GM12878 (cell line): Measurements from ENCODE around the gene NEDD8. TPM values are rescaled to one million over a fixed set of nuclear protein-coding genes. Genes with fewer than 3 reads are reported as not detected.
A peak's percentile ranks its signal among the peaks of the same experiment; 100 is the strongest.

Source experiments
- ATAC-seq: fragments of 200-7000 bp; cut with Tn5 transposase; 3 replicates; pipeline ENCODE4 v1.9.1; 2020; ENCODE audit warnings: mild to moderate bottlenecking, moderate library complexity
- BruUV-seq: library from RNA; stranded (reverse); fragments of 400-500 nt; replicated peaks from 2 replicates; lab custom pipeline; 2021; lab: Mats Ljungman, UMichigan
- CTCF ChIA-PET: fragments of 300-600 bp; sonication (Branson Sonifier 250); formaldehyde crosslinking; extraction: SDS; loops from one replicate; lab custom pipeline; 2021; ENCODE audit warnings: inconsistent platforms; lab: Yijun Ruan, JAX
- POLR2A ChIA-PET: fragments of 350-600 bp; formaldehyde crosslinking; extraction: SDS; loops from one replicate; lab custom pipeline; 2021; ENCODE audit warnings: inconsistent platforms; lab: Charles Lee
- RAD21 ChIA-PET: fragments of 300-600 bp; sonication (Branson Sonifier 250); formaldehyde crosslinking; loops from one replicate; lab custom pipeline; 2023; ENCODE audit warnings: antibody characterized with exemption; ENCODE audit not compliant: unreplicated experiment; lab: Charles Lee
- SMC1A ChIA-PET: fragments of 300-600 bp; sonication (Branson Sonifier 250); formaldehyde crosslinking; loops from one replicate; lab custom pipeline; 2023; ENCODE audit not compliant: unreplicated experiment, uncharacterized antibody; lab: Charles Lee
- DNase-seq: peaks from one replicate; pipeline ENCODE4 v3.0.0-alpha.2; 2011; ENCODE audit warnings: low read depth, low spot score
- FAIRE-seq: peaks from 3 replicates; lab custom pipeline; 2011; peaks lifted over from hg19 to GRCh38; lab: Jason Lieb, UNC
- H2AFZ ChIP-seq: 2 replicates; pipeline ENCODE4 v1.6.0; 2011; ENCODE audit warnings: low read depth, low read length, control low read depth; ENCODE audit not compliant: control insufficient read depth
- H3K27ac ChIP-seq: 2 replicates; pipeline ENCODE4 v1.5.1; 2011; ENCODE audit warnings: control low read depth; ENCODE audit not compliant: control insufficient read depth, insufficient read depth
- H3K27me3 ChIP-seq, 2 experiments: replicated peaks in 1 of 2; 2 replicates each; pipeline versions ENCODE4 v1.6.0 to v1.6.1; 2011; ENCODE audit warnings: low read length in 1 of 2; ENCODE audit not compliant: control insufficient read depth in 2 of 2, insufficient read depth in 2 of 2
- H3K36me3 ChIP-seq, 2 experiments: 2 replicates each; pipeline ENCODE4 v1.5.1; 2011; ENCODE audit warnings: low read length in 1 of 2; ENCODE audit not compliant: control insufficient read depth in 2 of 2, insufficient read depth in 2 of 2
- H3K4me1 ChIP-seq: 2 replicates; pipeline ENCODE4 v1.6.1; 2011; ENCODE audit warnings: mild to moderate bottlenecking, low read length, moderate library complexity, mixed read lengths; ENCODE audit not compliant: control insufficient read depth, insufficient read depth
- H3K4me2 ChIP-seq: 2 replicates; pipeline ENCODE4 v1.6.0; 2011; ENCODE audit warnings: control low read depth; ENCODE audit not compliant: control insufficient read depth, insufficient read depth
- H3K4me3 ChIP-seq: fragments of 200-600 bp; sonication (generic); 2 replicates; pipeline ENCODE4 v1.5.1; 2016
- H3K79me2 ChIP-seq: 2 replicates; pipeline ENCODE4 v1.6.0; 2011; ENCODE audit warnings: low read length; ENCODE audit not compliant: control insufficient read depth, insufficient read depth
- H3K9ac ChIP-seq: 2 replicates; pipeline ENCODE4 v1.8.0; 2011; ENCODE audit warnings: low read length, control low read depth, mixed read lengths; ENCODE audit not compliant: control insufficient read depth, insufficient read depth
- H3K9me3 ChIP-seq: replicated peaks from 3 replicates; pipeline ENCODE4 v1.5.1; 2011; ENCODE audit warnings: mild to moderate bottlenecking, low read length; ENCODE audit not compliant: control insufficient read depth, insufficient read depth
- H4K20me1 ChIP-seq: 2 replicates; pipeline ENCODE4 v1.6.0; 2011; ENCODE audit not compliant: control insufficient read depth, insufficient read depth
- CEBPB ChIP-seq, 2 experiments: fragments of 150-350 bp in 1 of 2; IDR thresholded peaks; 2 replicates each; pipeline ENCODE4 v1.6.1; 2012 to 2014; ENCODE audit warnings: low read depth in 2 of 2, low read length in 2 of 2, borderline replicate concordance in 1 of 2, inconsistent platforms in 1 of 2
- EP300 ChIP-seq, 2 experiments: fragments of 150-350 bp in 1 of 2; IDR thresholded peaks; 2 replicates each; pipeline ENCODE4 v1.6.1; 2011 to 2012; ENCODE audit warnings: low read depth in 2 of 2, low read length in 2 of 2, borderline replicate concordance in 1 of 2, improper control_type of control experiment in 1 of 2, inconsistent platforms in 1 of 2; ENCODE audit not compliant: control insufficient read depth in 1 of 2
- HDAC2 ChIP-seq: fragments of 200-600 bp; sonication (generic); IDR thresholded peaks from 2 replicates; pipeline ENCODE4 v1.6.1; 2017
- IKZF2 ChIP-seq, 2 experiments: fragments of 450-650 bp; IDR thresholded peaks; 2 replicates each; pipeline ENCODE4 v1.6.1; 2017; ENCODE audit warnings: mild to moderate bottlenecking in 2 of 2, moderate library complexity in 2 of 2
- JUNB ChIP-seq: IDR thresholded peaks from 2 replicates; pipeline ENCODE4 v1.6.1; 2016; ENCODE audit warnings: antibody characterized with exemption, mild to moderate bottlenecking
- JUND ChIP-seq: IDR thresholded peaks from 2 replicates; pipeline ENCODE4 v1.6.1; 2012; ENCODE audit warnings: low read depth, mild to moderate bottlenecking, low read length, improper control_type of control experiment, moderate library complexity
- RAD51 ChIP-seq: fragments of 450-650 bp; IDR thresholded peaks from 2 replicates; pipeline ENCODE4 v1.6.1; 2016; ENCODE audit warnings: moderate library complexity, mild to moderate bottlenecking, inconsistent platforms
- SMAD1 ChIP-seq: fragments of 450-650 bp; IDR thresholded peaks from 2 replicates; pipeline ENCODE4 v1.6.1; 2018; ENCODE audit warnings: mild to moderate bottlenecking, low read depth; ENCODE audit not compliant: partially characterized antibody
- WGBS: methylation state at CpG from one replicate; pipeline ENCODE4 v1.1.6; 2016; ENCODE audit warnings: low lambda C conversion rate; ENCODE audit not compliant: insufficient replicate concordance, insufficient coverage; ENCODE audit errors: missing lambda C conversion rate; 5-methylcytosine and 5-hydroxymethylcytosine counted together
- in situ Hi-C: fragments of 300-500 bp; cut with MboI; formaldehyde crosslinking; loops from 9 replicates; pipeline ENCODE4 v1.14.3; 2018; ENCODE audit warnings: mixed read lengths
- intact Hi-C: fragments of 100-400 bp; cut with micrococcal nuclease; formaldehyde crosslinking; loops from one replicate; pipeline ENCODE4 v1.14.2; 2022; ENCODE audit not compliant: unreplicated experiment
- polyA plus RNA-seq, 11 experiments: library from polyadenylated mRNA; depleted of rRNA in 4 of 11; unstranded in 6 of 11; stranded (reverse) in 5 of 11; fragments of >200 nt; fragmentation: Nextera tagmentation in 4 of 11; fragmentation: Illumina TruSeq in 1 of 11; extraction: Ambion mirVana in 4 of 11; extraction: Trizol in 1 of 11; gene quantifications; 1 replicate in 1 of 11; 2 replicates in 10 of 11; pipeline versions ENCODE4 v1.2.1 to v1.2.3, GENCODE V29; 2011 to 2016; ENCODE audit warnings: inconsistent platforms in 2 of 11, missing spikeins in 2 of 11, low read depth in 1 of 11
- total RNA-seq, 4 experiments: library from RNA; depleted of rRNA in 3 of 4; stranded (reverse); fragments of >200 nt in 3 of 4; fragmentation: Illumina TruSeq in 1 of 4; extraction: Trizol in 1 of 4; gene quantifications; 2 replicates each; pipeline versions ENCODE4 v1.2.1 to v1.2.3, GENCODE V29; 2013 to 2021
- TF ChIP-seq, protein P1 (sequence below): IDR thresholded peaks from 2 replicates; pipeline ENCODE4 v1.6.1; 2012; ENCODE audit warnings: low read depth, low read length, improper control_type of control experiment
- TF ChIP-seq, protein P2 (sequence below): fragments of 450-650 bp; IDR thresholded peaks from 2 replicates; pipeline ENCODE4 v1.6.1; 2017; ENCODE audit warnings: mild to moderate bottlenecking, low read depth, inconsistent platforms; ENCODE audit not compliant: poor library complexity, severe bottlenecking
- TF ChIP-seq, protein P3 (sequence below): fragments of 450-650 bp; IDR thresholded peaks from 2 replicates; pipeline ENCODE4 v1.6.1; 2017; ENCODE audit warnings: low read depth, mild to moderate bottlenecking, moderate library complexity

The NEDD8 gene
- total and polyA plus RNA-seq, 10 of the 15 experiments (the other 5 are each of a cell fraction or from before 2014, with no cell fraction given) = 164 to 991 (median 300) TPM

DNA sequence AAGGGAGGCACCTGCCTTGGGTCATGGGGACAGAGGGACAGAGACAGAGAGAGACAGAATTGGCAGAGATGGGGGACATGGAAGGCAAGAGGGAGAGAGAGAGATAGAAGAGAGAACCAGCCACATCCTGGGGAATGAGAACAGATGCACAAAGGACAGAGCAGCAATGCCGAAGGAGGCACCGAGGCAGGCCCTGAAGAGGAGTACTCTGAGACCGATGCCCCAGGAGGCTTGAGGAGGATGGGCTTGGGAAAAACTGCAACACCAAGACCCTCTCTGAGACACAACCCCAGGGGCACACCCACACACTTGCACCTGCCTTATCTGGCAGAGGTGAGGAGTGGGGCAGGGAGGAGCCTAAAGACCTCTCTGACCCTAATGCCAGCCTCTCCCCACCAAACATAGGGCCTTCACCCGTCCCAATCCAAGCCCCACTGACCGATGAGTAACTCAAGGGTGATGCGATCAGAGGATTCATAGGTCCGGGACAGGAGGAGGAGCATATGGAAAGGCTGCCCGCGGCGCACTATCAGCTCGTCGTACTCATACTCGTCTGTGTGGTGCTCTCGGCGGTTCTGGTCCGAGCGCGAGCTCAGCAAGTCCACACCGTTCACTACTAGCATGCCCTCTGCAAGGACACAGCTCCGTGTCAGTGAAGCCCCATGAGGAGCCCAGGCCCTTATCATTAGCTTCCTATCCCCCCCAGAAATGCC, 29.2 kb upstream of the NEDD8 start:
- H3K9me3 ChIP-seq = no peaks in the 10 kb centered on the region
- ATAC-seq (no peak), FAIRE-seq (no peak), DNase-seq (no peak)
- no peak overlapping the region for H3K27ac ChIP-seq
- ChIA-PET POLR2A (no interaction called here), RAD21 (interaction anchor here (1.0 kb wide), 1 partner anchor 18 kb away, joined by 6 read pairs; no protein-coding TSS in a partner anchor), CTCF (interaction anchor here (0.9 to 2.1 kb wide), 4 partner anchors 10 to 47 kb away, joined by 3 to 10 read pairs (median 4); partner anchors contain the start of genes CIDEB and RABGGTA), SMC1A (no interaction called here)
- H4K20me1 ChIP-seq = no peaks in the 10 kb centered on the region
- no peak overlapping the region for H3K4me3 ChIP-seq
- H3K27me3 ChIP-seq = no peaks in the 10 kb centered on the region
- no peak overlapping the region for H3K9ac ChIP-seq
- no peaks in the 10 kb centered on the region for H3K4me1 ChIP-seq
- TF ChIP-seq IKZF2 (IDR thresholded peaks at IDR 0.05) (no peak), RAD51 (no peak), EP300 (IDR thresholded peaks at IDR 0.05; ENCODE audit: borderline replicate concordance in 1 of 2, control insufficient read depth in 1 of 2, low read depth in 2 of 2, low read length in 2 of 2) (no peak), CEBPB (IDR thresholded peaks at IDR 0.05; ENCODE audit: borderline replicate concordance in 1 of 2, low read depth in 2 of 2, low read length in 2 of 2) (no peak), SMAD1 (no peak)
- no peak overlapping the region for H3K4me2 ChIP-seq
- in situ Hi-C loops (no loop called here), intact Hi-C loops (no loop called here)
- H2AFZ ChIP-seq = no peak overlapping the region
- WGBS = 82% methylated on average over 20 of the region's 20 CpGs
- no TSS peak for BruUV-seq
- H3K79me2 ChIP-seq = no peaks in the 10 kb centered on the region
- H3K36me3 ChIP-seq = no peaks in the 10 kb centered on the region; a peak in 2 of 4 replicates

DNA sequence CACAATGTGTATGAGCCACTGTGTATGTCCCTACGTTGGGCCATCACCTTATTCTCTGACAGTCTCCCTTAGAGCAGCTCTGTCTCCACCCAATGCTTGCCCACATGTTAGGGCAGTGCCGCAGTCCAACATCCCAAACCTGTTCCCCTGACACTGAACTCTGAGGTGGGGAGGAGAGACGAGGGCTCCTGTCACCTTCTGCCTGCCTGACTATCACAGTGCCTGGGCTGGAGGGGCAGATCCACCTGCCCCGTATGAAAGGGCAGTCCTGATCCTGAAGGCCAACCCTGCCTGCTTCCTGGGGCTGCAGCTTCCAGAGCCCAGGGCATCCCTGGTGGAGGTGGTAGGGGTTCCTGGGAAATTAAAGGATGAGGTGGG, 28.6 kb upstream of the NEDD8 start:
- no peaks in the 10 kb centered on the region for H3K4me1 ChIP-seq
- POLR2A ChIA-PET = no interaction called here
- RAD21 ChIA-PET = no interaction called here
- intact Hi-C loops = no loop called here
- SMC1A ChIA-PET = interaction anchor here (0.9 kb wide), 1 partner anchor 13 kb away, joined by 3 read pairs; no protein-coding TSS in a partner anchor
- FAIRE-seq (no peak), ATAC-seq (peak; percentile 13; the same call in 1 of the 3 replicates), DNase-seq (no peak)
- BruUV-seq = no TSS peak
- in situ Hi-C loops = no loop called here
- H3K4me2 ChIP-seq = no peak overlapping the region
- no peak overlapping the region for H2AFZ ChIP-seq
- no peak overlapping the region for H3K27ac ChIP-seq
- H3K27me3 ChIP-seq = no peaks in the 10 kb centered on the region
- no peaks in the 10 kb centered on the region for H4K20me1 ChIP-seq
- WGBS = 78% methylated on average over 4 of the region's 4 CpGs
- H3K36me3 ChIP-seq = no peaks in the 10 kb centered on the region; a peak in 2 of 4 replicates
- no peak overlapping the region for H3K9ac ChIP-seq
- CTCF ChIA-PET = interaction anchor here (0.9 to 1.3 kb wide), 2 partner anchors 18 to 47 kb away, joined by 3 to 4 read pairs; partner anchors contain the start of gene CIDEB
- no peak overlapping the region for H3K4me3 ChIP-seq
- no peaks in the 10 kb centered on the region for H3K9me3 ChIP-seq
- H3K79me2 ChIP-seq = no peaks in the 10 kb centered on the region
- TF ChIP-seq, protein P1, sequence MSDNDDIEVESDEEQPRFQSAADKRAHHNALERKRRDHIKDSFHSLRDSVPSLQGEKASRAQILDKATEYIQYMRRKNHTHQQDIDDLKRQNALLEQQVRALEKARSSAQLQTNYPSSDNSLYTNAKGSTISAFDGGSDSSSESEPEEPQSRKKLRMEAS = no peak
- TF ChIP-seq JUND = no peak
- TF ChIP-seq, protein P2, sequence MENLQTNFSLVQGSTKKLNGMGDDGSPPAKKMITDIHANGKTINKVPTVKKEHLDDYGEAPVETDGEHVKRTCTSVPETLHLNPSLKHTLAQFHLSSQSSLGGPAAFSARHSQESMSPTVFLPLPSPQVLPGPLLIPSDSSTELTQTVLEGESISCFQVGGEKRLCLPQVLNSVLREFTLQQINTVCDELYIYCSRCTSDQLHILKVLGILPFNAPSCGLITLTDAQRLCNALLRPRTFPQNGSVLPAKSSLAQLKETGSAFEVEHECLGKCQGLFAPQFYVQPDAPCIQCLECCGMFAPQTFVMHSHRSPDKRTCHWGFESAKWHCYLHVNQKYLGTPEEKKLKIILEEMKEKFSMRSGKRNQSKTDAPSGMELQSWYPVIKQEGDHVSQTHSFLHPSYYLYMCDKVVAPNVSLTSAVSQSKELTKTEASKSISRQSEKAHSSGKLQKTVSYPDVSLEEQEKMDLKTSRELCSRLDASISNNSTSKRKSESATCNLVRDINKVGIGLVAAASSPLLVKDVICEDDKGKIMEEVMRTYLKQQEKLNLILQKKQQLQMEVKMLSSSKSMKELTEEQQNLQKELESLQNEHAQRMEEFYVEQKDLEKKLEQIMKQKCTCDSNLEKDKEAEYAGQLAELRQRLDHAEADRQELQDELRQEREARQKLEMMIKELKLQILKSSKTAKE = no peak
- no peak for TF ChIP-seq HDAC2
- no peak for TF ChIP-seq JUNB
- TF ChIP-seq, protein P3, sequence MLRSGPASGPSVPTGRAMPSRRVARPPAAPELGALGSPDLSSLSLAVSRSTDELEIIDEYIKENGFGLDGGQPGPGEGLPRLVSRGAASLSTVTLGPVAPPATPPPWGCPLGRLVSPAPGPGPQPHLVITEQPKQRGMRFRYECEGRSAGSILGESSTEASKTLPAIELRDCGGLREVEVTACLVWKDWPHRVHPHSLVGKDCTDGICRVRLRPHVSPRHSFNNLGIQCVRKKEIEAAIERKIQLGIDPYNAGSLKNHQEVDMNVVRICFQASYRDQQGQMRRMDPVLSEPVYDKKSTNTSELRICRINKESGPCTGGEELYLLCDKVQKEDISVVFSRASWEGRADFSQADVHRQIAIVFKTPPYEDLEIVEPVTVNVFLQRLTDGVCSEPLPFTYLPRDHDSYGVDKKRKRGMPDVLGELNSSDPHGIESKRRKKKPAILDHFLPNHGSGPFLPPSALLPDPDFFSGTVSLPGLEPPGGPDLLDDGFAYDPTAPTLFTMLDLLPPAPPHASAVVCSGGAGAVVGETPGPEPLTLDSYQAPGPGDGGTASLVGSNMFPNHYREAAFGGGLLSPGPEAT = no peak
